K562 (cell line): ENCODE results near the gene ANKZF1. TPM values are rescaled to one million over a fixed set of nuclear protein-coding genes. Genes with fewer than 3 reads are reported as not detected.

Experiments
- ARID2 ChIP-seq: fragments of 450-650 bp; IDR thresholded peaks from 2 replicates; pipeline ENCODE4 v1.6.1; 2017; ENCODE audit warnings: antibody characterized with exemption, mild to moderate bottlenecking
- KLF6 ChIP-seq: fragments of 250-450 bp; sonication (Bioruptor Pico); IDR thresholded peaks from 2 replicates; pipeline ENCODE4 v1.4.0; 2020; ENCODE audit warnings: mild to moderate bottlenecking, moderate library complexity, borderline replicate concordance
- POLR2A ChIP-seq: fragments of 450-650 bp; conservative IDR thresholded peaks from 2 replicates; pipeline ENCODE4 v1.6.1; 2016
- POLR2B ChIP-seq: fragments of 450-650 bp; IDR thresholded peaks from 2 replicates; pipeline ENCODE4 v1.6.1; 2018; ENCODE audit warnings: low read depth; ENCODE audit not compliant: partially characterized antibody
- RBM14 ChIP-seq: fragments of 200-400 bp; formaldehyde crosslinking; IDR thresholded peaks from 2 replicates; pipeline ENCODE4 v1.6.1; 2018; ENCODE audit warnings: low read depth, mild to moderate bottlenecking, low read length, moderate library complexity, borderline replicate concordance; ENCODE audit not compliant: insufficient read depth
- RCOR1 ChIP-seq, 2 experiments: IDR thresholded peaks; 2 replicates each; pipeline ENCODE4 v1.6.1; 2012; ENCODE audit warnings: low read depth in 2 of 2, low read length in 2 of 2, borderline replicate concordance in 1 of 2, improper control_type of control experiment in 1 of 2
- polyA plus RNA-seq, 8 experiments: library from polyadenylated mRNA; depleted of rRNA in 4 of 8; stranded (reverse) in 5 of 8; unstranded in 3 of 8; fragments of >200 nt; fragmentation: Nextera tagmentation in 2 of 8; fragmentation: Illumina TruSeq in 1 of 8; extraction: Ambion mirVana in 2 of 8; extraction: Trizol in 1 of 8; gene quantifications; 2 replicates each; pipeline versions ENCODE4 v1.2.1 to v1.2.3, GENCODE V29; 2011 to 2014; ENCODE audit warnings: inconsistent platforms in 1 of 8, missing spikeins in 1 of 8
- total RNA-seq, 7 experiments: library from RNA; depleted of rRNA in 6 of 7; stranded (reverse); fragments of >200 nt in 6 of 7; fragmentation: Illumina TruSeq in 2 of 7; extraction: Trizol in 2 of 7; gene quantifications; 2 replicates each; pipeline versions ENCODE4 v1.2.1 to v1.2.3, GENCODE V29; 2011 to 2021; ENCODE audit warnings: low replicate concordance in 1 of 7
- TF ChIP-seq, protein P1 (sequence below): IDR thresholded peaks from 2 replicates; pipeline ENCODE4 v1.6.1; 2011; ENCODE audit warnings: borderline replicate concordance, low read depth, mild to moderate bottlenecking, moderate library complexity, low read length; ENCODE audit not compliant: insufficient read depth, poor library complexity, severe bottlenecking
- TF ChIP-seq, protein P2 (sequence below), 2 experiments: fragments of 450-650 bp in 1 of 2; sonication (generic) in 1 of 2; formaldehyde crosslinking in 1 of 2; IDR thresholded peaks; 2 replicates each; pipeline versions ENCODE4 v1.7.1 to v1.9.0; 2016 to 2022; ENCODE audit warnings: inconsistent platforms in 1 of 2, mild to moderate bottlenecking in 1 of 2, missing genetic modification reagents in 1 of 2
- TF ChIP-seq, protein P3 (sequence below): fragments of 250-450 bp; sonication (Bioruptor Pico); IDR thresholded peaks from 2 replicates; pipeline ENCODE4 v1.4.0; 2020
- TF ChIP-seq, protein P4 (sequence below): fragments of 250-450 bp; sonication (Bioruptor Pico); IDR thresholded peaks from 2 replicates; pipeline ENCODE4 v1.9.0; 2021; ENCODE audit warnings: mild to moderate bottlenecking, inconsistent platforms

The ANKZF1 gene
- total and polyA plus RNA-seq, 9 of the 15 experiments (the other 6 are each of a cell fraction or from before 2014, with no cell fraction given), result 3.1 to 60.6 (median 31.0) TPM

DNA sequence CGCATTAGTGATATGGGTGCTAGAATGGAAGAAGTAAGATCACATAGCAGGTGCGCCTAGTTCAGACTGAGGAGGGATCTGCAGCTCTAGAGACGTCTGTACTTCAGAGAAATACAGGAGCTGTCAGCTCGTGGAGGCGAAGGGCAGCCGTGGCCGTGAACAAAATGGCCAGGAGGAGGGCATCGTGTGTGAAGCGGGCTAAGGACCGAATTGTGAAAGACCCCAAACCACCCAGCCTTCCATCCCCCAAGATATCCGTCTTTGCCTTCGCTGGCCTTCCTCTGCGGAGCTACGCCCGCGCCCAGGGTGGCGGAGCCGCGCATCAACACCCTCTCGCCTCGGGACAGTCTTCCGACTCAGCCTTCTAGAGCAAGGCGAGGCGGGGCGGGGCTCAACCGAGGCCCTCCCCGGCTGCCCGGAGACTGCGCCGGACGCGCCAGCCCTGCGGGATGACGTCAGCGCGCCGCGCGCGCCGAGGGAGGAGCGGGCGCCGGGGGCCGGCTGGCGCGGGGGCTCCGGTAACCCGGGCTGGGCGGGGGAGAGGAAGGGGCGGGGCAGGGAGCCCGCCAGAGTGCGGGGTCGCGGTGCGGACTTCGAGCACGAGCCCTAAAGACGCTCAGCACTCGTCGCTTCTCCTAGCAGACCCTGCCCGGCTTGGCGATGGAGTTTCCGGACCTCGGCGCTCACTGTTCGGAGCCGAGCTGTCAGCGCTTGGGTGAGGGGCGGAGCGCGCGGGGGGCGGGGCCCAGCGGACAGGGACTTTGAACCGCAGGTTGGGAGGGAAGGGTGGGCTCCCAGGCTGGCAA is 23.1 kb upstream of the ANKZF1 start, which contains the start of gene ZFAND2B (continued):
- 0 out of 4 replicates have a peak, but pooled peaks of 1 of the 2 experiments have one; percentile 3 for TF ChIP-seq RCOR1 (IDR thresholded peaks at IDR 0.05; ENCODE audit: borderline replicate concordance in 1 of 2, low read depth in 2 of 2, low read length in 2 of 2)
- no peak for TF ChIP-seq KLF6 (CRISPR knock-in tag)
- peak; percentile 87 for TF ChIP-seq POLR2B
- TF ChIP-seq, protein P1, sequence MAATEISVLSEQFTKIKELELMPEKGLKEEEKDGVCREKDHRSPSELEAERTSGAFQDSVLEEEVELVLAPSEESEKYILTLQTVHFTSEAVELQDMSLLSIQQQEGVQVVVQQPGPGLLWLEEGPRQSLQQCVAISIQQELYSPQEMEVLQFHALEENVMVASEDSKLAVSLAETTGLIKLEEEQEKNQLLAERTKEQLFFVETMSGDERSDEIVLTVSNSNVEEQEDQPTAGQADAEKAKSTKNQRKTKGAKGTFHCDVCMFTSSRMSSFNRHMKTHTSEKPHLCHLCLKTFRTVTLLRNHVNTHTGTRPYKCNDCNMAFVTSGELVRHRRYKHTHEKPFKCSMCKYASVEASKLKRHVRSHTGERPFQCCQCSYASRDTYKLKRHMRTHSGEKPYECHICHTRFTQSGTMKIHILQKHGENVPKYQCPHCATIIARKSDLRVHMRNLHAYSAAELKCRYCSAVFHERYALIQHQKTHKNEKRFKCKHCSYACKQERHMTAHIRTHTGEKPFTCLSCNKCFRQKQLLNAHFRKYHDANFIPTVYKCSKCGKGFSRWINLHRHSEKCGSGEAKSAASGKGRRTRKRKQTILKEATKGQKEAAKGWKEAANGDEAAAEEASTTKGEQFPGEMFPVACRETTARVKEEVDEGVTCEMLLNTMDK, result no peak
- TF ChIP-seq ARID2, result no peak
- TF ChIP-seq, protein P2, sequence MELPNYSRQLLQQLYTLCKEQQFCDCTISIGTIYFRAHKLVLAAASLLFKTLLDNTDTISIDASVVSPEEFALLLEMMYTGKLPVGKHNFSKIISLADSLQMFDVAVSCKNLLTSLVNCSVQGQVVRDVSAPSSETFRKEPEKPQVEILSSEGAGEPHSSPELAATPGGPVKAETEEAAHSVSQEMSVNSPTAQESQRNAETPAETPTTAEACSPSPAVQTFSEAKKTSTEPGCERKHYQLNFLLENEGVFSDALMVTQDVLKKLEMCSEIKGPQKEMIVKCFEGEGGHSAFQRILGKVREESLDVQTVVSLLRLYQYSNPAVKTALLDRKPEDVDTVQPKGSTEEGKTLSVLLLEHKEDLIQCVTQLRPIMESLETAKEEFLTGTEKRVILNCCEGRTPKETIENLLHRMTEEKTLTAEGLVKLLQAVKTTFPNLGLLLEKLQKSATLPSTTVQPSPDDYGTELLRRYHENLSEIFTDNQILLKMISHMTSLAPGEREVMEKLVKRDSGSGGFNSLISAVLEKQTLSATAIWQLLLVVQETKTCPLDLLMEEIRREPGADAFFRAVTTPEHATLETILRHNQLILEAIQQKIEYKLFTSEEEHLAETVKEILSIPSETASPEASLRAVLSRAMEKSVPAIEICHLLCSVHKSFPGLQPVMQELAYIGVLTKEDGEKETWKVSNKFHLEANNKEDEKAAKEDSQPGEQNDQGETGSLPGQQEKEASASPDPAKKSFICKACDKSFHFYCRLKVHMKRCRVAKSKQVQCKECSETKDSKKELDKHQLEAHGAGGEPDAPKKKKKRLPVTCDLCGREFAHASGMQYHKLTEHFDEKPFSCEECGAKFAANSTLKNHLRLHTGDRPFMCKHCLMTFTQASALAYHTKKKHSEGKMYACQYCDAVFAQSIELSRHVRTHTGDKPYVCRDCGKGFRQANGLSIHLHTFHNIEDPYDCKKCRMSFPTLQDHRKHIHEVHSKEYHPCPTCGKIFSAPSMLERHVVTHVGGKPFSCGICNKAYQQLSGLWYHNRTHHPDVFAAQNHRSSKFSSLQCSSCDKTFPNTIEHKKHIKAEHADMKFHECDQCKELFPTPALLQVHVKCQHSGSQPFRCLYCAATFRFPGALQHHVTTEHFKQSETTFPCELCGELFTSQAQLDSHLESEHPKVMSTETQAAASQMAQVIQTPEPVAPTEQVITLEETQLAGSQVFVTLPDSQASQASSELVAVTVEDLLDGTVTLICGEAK (IDR thresholded peaks at IDR 0.05), result 0 out of 2 replicates have a peak, but pooled peaks have one; percentile 9
- TF ChIP-seq, protein P2 (CRISPR knock-in tag; IDR thresholded peaks at IDR 0.05), result no peak
- TF ChIP-seq POLR2A, result peak; percentile 90
- TF ChIP-seq, protein P3, sequence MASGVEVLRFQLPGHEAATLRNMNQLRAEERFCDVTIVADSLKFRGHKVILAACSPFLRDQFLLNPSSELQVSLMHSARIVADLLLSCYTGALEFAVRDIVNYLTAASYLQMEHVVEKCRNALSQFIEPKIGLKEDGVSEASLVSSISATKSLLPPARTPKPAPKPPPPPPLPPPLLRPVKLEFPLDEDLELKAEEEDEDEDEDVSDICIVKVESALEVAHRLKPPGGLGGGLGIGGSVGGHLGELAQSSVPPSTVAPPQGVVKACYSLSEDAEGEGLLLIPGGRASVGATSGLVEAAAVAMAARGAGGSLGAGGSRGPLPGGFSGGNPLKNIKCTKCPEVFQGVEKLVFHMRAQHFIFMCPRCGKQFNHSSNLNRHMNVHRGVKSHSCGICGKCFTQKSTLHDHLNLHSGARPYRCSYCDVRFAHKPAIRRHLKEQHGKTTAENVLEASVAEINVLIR (CRISPR knock-in tag), result peak; percentile 65
- no peak for TF ChIP-seq RBM14
- TF ChIP-seq, protein P4, sequence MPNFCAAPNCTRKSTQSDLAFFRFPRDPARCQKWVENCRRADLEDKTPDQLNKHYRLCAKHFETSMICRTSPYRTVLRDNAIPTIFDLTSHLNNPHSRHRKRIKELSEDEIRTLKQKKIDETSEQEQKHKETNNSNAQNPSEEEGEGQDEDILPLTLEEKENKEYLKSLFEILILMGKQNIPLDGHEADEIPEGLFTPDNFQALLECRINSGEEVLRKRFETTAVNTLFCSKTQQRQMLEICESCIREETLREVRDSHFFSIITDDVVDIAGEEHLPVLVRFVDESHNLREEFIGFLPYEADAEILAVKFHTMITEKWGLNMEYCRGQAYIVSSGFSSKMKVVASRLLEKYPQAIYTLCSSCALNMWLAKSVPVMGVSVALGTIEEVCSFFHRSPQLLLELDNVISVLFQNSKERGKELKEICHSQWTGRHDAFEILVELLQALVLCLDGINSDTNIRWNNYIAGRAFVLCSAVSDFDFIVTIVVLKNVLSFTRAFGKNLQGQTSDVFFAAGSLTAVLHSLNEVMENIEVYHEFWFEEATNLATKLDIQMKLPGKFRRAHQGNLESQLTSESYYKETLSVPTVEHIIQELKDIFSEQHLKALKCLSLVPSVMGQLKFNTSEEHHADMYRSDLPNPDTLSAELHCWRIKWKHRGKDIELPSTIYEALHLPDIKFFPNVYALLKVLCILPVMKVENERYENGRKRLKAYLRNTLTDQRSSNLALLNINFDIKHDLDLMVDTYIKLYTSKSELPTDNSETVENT (CRISPR knock-in tag), result no peak
